Small intestine (tissue), 7 donors: ENCODE data around the gene PTBP1. TPM values are rescaled to one million over a fixed set of nuclear protein-coding genes. Genes with fewer than 3 reads are reported as not detected.
A peak's percentile ranks its signal among the peaks of the same experiment; 100 is the strongest.

Source experiments
- DNase-seq, 2 donors: peaks; one replicate each; pipeline versions ENCODE4 v3.0.0 to v3.0.0-alpha.2; 2013
- FAIRE-seq: peaks from 2 replicates; lab custom pipeline; 2012; peaks lifted over from hg19 to GRCh38; lab: Jason Lieb, UNC
- H3K27ac ChIP-seq, 3 donors: one replicate each; pipeline ENCODE4 v1.5.1; 2013; ENCODE audit warnings: low read length in 2 of 3, mild to moderate bottlenecking in 2 of 3, control low read depth in 1 of 3, inconsistent platforms in 1 of 3, low read depth in 1 of 3, moderate library complexity in 1 of 3
- H3K27me3 ChIP-seq, 3 donors: one replicate each; pipeline ENCODE4 v1.6.1; 2013; ENCODE audit warnings: low read length in 3 of 3, inconsistent platforms in 1 of 3; ENCODE audit not compliant: control insufficient read depth in 3 of 3, insufficient read depth in 3 of 3
- H3K36me3 ChIP-seq, 3 donors: one replicate each; pipeline ENCODE4 v1.6.1; 2013; ENCODE audit warnings: low read length in 3 of 3, inconsistent platforms in 1 of 3, low read depth in 1 of 3, mild to moderate bottlenecking in 1 of 3, moderate library complexity in 1 of 3; ENCODE audit not compliant: control insufficient read depth in 3 of 3, insufficient read depth in 2 of 3
- H3K4me1 ChIP-seq, 3 donors: one replicate each; pipeline ENCODE4 v1.6.1; 2013; ENCODE audit warnings: low read length in 2 of 3, inconsistent platforms in 1 of 3, low read depth in 1 of 3, mild to moderate bottlenecking in 1 of 3, moderate library complexity in 1 of 3; ENCODE audit not compliant: control insufficient read depth in 3 of 3, insufficient read depth in 2 of 3
- H3K4me3 ChIP-seq, 3 donors: one replicate each; pipeline ENCODE4 v1.5.1; 2013; ENCODE audit warnings: low read length in 3 of 3, control low read depth in 1 of 3, inconsistent platforms in 1 of 3, low read depth in 1 of 3, mild to moderate bottlenecking in 1 of 3, moderate library complexity in 1 of 3
- H3K9me3 ChIP-seq, 2 donors: one replicate each; pipeline ENCODE4 v1.6.1; 2013; ENCODE audit warnings: low read depth in 1 of 2, low read length in 1 of 2; ENCODE audit not compliant: control insufficient read depth in 2 of 2, insufficient read depth in 1 of 2
- WGBS, 3 donors: extraction: QIAGEN DNeasy Blood & Tissue Kit; methylation state at CpG; one replicate each; pipeline ENCODE4 v1.1.7; 2013; 5-methylcytosine and 5-hydroxymethylcytosine counted together
- polyA plus RNA-seq, 4 donors: library from polyadenylated mRNA; stranded (reverse) in 3 of 4; unstranded in 1 of 4; fragments of 200-250 nt in 3 of 4; fragments of 120-200 nt in 1 of 4; gene quantifications; one replicate each; pipeline versions ENCODE4 v1.2.1 to v1.2.3, GENCODE V29; 2013
- donor health status: healthy with polysubstance abuse.
- donor health status: control.
- donor health status: control.
- donor health status: Bipolar disorder and iron deficiency.
- donor health status: healthy.

Gene PTBP1
- polyA plus RNA-seq, 4 donors: 109 to 257 (median 140) TPM

DNA sequence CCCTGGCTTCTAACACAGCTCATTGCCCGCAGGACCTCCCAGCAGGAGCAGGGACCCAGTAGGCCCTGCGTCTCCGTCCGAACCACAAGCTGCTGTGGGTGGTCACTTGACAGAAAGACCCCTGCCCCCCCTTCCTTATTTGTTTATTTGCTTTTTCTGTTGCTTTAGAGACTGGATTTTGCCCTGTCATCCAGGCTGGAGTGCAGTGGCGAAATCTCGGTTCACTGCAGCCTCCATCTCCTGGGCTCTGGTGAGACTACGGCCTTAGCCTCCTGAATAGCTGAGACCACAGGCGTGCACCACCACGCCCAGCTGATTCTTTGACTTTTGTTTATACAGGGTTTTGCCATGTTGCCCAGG is 7.6 kb upstream of the PTBP1 start:
- Histone ChIP-seq H3K4me3 (no peak overlapping the region), H3K4me1 (peaks cover 0 to 2% (median 0%) of the 10 kb centered on the region in 3 donors), H3K27me3 (no peaks in the 10 kb centered on the region), H3K9me3 (no peaks in the 10 kb centered on the region), H3K36me3 (peaks cover 0 to 7% (median 0%) of the 10 kb centered on the region in 3 donors), H3K27ac (peak overlapping the region in 1 of 3 donors; percentile 78)
- DNase-seq (no peak), FAIRE-seq (no peak)
- 75 to 79% (median 78%) methylated on average over 9 of the region's 9 CpGs for WGBS, 3 donors

DNA sequence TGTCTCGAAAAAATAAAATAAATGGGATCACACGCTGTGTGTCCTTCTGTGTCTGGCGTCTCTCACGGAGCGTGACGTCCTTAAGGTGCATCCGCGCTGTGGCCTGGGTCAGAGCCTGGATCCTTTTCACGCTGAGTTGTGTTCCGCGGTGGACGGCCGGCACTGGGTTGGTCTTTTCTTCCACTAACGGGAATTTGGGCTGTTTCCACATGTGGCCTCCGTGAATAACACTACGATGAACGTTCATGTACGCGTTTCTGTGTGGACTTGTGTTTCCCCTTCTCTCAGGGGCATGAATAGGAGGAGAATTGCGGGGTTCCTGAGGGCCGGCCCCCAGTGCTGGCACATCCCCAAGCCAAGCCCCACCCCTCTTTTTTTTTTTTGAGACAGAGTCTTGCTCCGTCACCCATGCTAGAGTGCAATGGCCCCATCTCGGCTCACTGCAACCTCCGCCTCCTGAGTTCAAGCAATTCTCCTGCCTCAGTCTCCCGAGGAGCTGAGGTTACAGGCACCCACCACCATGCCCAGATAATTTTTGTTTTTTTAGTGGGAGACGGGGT is 6.2 kb upstream of the PTBP1 start:
- 85 to 88% (median 88%) methylated on average over 26 of the region's 26 CpGs for WGBS, 3 donors
- FAIRE-seq (no peak), DNase-seq (no peak)
- Histone ChIP-seq H3K36me3 (peaks cover 0 to 7% (median 0%) of the 10 kb centered on the region in 3 donors), H3K27me3 (no peaks in the 10 kb centered on the region), H3K4me1 (peaks cover 0 to 2% (median 0%) of the 10 kb centered on the region in 3 donors), H3K27ac (no peak overlapping the region), H3K4me3 (no peak overlapping the region), H3K9me3 (no peaks in the 10 kb centered on the region)

DNA sequence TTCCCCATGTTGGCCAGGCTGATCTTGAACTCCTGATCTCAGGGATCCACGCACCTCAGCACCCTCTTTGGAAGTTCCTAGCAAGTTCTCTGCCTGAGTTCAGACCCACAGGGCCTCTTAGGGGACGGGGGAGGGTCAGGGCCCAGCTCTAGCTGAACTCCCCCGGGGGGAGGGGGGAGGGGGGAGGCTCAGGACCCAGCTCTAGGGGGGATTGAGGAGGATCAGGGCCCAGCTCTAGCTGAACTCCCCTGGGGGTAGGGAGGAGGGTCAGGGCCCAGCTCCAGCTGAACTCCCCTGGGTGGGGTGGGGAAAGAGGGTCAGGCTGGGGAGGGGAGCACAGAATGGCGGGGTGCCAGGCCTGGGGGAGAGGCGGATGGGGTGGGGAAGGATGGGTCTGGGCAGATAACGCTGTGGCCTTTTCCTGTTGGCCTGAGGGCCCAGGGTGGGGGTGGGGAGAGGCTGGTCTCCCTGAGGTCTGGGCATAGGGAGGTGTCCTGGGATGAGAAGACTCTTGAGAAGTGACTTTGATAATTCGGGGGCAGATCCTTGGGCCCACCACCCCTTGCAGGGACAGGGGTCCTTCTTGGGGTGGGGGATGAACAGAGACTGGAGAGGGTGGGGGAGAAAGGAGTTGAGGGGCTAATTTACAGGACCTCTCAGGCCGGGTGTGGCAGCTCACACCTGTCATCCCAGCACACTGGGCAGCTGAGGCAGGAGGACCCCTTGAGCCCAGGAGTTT is 5.5 kb upstream of the PTBP1 start:
- H3K27ac ChIP-seq: peak overlapping the region in 1 of 3 donors; percentile 36
- peaks cover 0 to 7% (median 0%) of the 10 kb centered on the region in 3 donors for H3K36me3 ChIP-seq
- no peaks in the 10 kb centered on the region for H3K9me3 ChIP-seq
- 62 to 80% (median 73%) methylated on average over 7 to 8 of the region's 8 CpGs for WGBS, 3 donors
- FAIRE-seq (no peak), DNase-seq (no peak)
- H3K4me1 ChIP-seq: peaks cover 0 to 2% (median 0%) of the 10 kb centered on the region in 3 donors
- no peak overlapping the region for H3K4me3 ChIP-seq
- no peaks in the 10 kb centered on the region for H3K27me3 ChIP-seq

DNA sequence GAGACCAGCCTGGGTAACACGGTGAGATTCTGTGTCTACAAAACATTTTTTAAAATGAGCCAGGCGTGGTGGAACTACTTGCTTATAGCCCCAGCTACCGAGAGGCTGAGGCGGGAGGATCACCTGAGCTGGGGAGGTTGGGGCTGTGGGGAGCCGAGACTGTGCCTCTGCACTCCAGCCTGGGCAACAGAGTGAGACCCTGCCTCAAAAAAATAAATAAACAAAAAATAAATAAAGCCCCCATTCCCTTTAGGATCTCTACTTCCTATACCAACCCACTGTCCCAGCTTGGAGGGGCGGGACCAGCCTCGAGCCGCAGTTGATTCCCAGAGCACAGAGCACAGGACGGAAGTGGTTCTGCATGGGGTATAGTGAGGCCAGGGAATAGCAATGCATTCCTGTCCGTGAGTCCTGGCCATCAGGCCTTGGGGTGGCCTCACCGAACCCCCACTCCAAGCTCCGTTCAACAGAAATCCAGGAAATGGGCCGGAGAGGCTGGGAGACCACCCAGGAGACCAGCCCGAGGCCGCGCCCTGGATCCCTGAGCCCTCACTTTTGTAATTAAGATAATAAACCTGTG is 4.9 kb upstream of the PTBP1 start:
- H3K36me3 ChIP-seq: peaks cover 0 to 7% (median 0%) of the 10 kb centered on the region in 3 donors
- FAIRE-seq: no peak
- WGBS, 3 donors: 72 to 78% (median 73%) methylated on average over 16 of the region's 16 CpGs
- H3K9me3 ChIP-seq: no peaks in the 10 kb centered on the region
- no peaks in the 10 kb centered on the region for H3K27me3 ChIP-seq
- H3K4me3 ChIP-seq: no peak overlapping the region
- H3K4me1 ChIP-seq: peaks cover 0 to 2% (median 0%) of the 10 kb centered on the region in 3 donors
- H3K27ac ChIP-seq: peak overlapping the region in 1 of 3 donors; percentile 36
- no peak for DNase-seq

- DNase-seq (no peak), FAIRE-seq (no peak)
- Histone ChIP-seq H3K27ac (no peak overlapping the region), H3K4me1 (peaks cover 0 to 2% (median 0%) of the 10 kb centered on the region in 3 donors), H3K9me3 (no peaks in the 10 kb centered on the region), H3K27me3 (no peaks in the 10 kb centered on the region), H3K36me3 (peaks cover 0 to 10% (median 0%) of the 10 kb centered on the region in 3 donors), H3K4me3 (no peak overlapping the region)
- WGBS, 3 donors: 91 to 95% (median 94%) methylated on average over 12 of the region's 12 CpGs
Observed at GRCh38 chr19:793806-794205, 3.4 kb upstream of the PTBP1 start.

- H3K4me3 ChIP-seq: no peak overlapping the region
- peaks cover under 1 to 12% (median 6%) of the 10 kb centered on the region in 3 donors for H3K4me1 ChIP-seq
- H3K27ac ChIP-seq: no peak overlapping the region
- WGBS, 3 donors: 80 to 91% (median 89%) methylated on average over 28 of the region's 28 CpGs
- DNase-seq (no peak), FAIRE-seq (no peak)
- H3K36me3 ChIP-seq: peaks cover 0 to 22% (median 2%) of the 10 kb centered on the region in 3 donors
- H3K27me3 ChIP-seq: no peaks in the 10 kb centered on the region
- no peaks in the 10 kb centered on the region for H3K9me3 ChIP-seq
Observed at GRCh38 chr19:795073-795611, 2.1 kb upstream of the PTBP1 start.

DNA sequence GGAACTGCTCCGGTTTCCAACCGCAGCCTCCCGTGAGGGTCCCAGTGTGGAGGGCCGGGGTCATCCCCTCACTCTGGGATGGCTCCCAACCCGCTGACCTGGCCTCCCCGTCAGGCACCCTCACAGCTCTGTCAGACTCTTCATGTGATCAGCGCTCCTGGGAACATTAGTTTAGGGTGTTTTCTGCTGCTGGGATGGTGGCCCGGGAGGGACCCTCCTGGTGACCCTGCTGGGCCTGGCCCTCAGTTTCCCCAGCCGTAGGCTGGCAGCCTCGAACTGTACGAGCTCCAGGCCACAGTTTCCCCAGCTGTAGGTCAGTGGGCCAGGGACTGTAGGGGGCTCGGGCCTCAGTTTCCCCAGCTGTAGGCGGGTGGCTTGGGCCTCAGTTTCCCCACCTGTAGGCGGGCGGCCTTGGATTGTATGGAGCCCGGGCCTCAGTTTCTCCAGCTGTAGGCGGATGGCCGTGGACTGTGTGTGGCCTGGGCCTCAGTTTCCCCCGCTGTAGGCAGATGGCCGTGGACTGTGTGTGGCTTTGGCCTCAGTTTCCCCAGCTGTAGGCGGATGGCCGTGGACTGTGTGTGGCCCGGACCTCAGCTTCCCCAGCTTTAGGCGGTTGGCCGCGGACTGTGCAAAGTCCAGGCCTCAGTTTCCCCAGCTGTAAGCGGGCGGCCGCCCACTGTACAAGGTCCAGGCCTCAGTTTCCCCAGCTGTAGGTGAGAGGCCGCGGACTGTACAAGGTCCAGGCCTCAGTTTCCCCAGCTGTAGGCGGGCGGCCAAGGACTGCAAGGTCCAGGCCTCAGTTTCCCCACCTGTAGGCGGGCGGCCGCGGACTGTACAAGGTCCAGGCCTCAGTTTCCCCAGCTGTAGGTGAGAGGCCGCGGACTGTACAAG is 1.3 kb upstream of the PTBP1 start:
- Histone ChIP-seq H3K27me3 (no peaks in the 10 kb centered on the region), H3K27ac (no peak overlapping the region), H3K9me3 (no peaks in the 10 kb centered on the region), H3K4me3 (peak overlapping the region; percentile 60 to 98 (median 63)), H3K36me3 (peaks cover 0 to 30% (median 2%) of the 10 kb centered on the region in 3 donors), H3K4me1 (peaks cover 6 to 20% (median 10%) of the 10 kb centered on the region in 3 donors)
- FAIRE-seq (no peak), DNase-seq (peak in 1 of 2 donors; percentile 8)
- 74 to 84% (median 80%) methylated on average over 35 to 39 of the region's 39 CpGs for WGBS, 3 donors
